Activated CD8-positive, alpha-beta memory T cell treated with anti-CD3 and anti-CD28 coated beads for 24 hours (primary cell): Measurements from ENCODE around the gene LDHD.

Source experiments
- DNase-seq: peaks from one replicate; pipeline ENCODE4 v3.0.0-alpha.2; 2020

Gene LDHD

DNA sequence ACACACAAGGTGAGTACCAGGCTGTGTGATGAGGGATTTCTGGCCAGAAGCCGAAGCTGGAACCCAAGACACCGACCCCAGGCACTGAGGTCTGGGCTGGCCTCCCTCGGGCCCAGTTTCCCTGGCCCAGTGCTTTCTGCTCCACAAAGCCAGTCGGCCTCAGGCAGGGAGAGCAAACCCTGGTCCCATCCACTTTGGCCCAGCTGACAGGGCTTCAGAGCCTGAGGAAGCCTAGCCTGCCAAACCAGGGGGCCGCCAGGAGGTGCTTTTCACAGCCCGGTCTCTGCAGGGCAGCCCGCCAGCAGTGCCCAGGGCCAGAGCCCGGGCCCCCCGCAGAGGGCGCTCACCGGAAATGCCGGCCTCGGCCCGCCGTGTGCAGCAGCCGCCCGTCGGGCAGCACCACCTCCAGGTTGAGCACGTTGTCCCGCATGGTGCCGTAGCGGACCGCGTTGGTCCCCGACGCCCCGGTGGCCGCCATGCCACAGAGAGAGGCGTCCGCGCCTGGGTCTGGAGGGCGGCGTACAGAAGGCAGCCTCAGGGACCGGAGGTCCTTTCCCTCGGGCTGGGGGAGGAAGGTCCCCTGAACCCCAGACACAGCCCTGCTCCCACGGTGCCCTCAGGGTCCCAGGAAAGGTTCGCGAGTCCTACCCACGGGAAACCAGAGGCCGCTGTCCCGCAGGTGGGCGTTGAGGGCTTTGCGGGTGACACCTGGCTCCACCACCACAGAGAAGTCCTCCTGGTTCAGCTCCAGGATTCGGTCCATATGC is 2.2 kb downstream of the LDHD start:
- no peak for DNase-seq

GRCh38 chr16:75113541-75114121 is 2.9 kb downstream of the LDHD start:
- no peak for DNase-seq

DNA sequence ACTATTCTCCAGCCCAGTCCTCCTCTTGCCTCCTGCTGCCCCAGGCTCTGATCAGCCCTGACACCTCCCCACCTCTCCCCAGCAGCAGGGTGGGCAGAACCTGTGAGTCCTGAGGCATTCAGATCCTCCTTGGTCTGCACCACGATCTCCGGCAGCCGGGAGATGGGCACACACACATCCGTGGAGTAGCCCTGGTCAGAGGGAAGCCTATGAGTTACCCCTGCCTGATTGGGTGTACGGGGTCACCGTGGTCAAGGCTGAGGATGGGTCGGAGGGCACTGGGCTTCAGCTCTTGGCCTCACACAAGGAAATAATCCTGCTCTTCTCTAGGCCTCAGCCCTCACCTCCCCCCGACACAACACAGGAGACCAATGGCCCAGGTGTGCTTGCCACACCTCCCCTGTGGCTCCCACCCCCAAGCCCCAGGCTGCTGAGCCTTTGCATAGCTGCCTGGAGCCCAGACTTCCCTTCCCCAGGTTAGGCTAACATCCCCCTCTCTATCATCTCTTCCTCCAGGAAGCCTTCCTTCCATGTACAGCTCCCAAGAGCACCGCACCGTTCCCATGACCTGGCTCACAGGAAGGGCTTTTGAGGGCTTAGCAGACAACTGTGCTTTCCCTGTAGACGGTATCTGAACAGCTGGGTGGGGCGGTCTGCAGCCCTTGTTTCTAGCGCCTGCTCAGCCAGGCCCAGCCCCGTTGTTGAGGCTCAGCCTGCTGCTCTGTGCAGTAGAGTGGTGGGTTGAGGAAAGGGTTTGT is 3.7 kb downstream of the LDHD start:
- DNase-seq, result no peak

DNA sequence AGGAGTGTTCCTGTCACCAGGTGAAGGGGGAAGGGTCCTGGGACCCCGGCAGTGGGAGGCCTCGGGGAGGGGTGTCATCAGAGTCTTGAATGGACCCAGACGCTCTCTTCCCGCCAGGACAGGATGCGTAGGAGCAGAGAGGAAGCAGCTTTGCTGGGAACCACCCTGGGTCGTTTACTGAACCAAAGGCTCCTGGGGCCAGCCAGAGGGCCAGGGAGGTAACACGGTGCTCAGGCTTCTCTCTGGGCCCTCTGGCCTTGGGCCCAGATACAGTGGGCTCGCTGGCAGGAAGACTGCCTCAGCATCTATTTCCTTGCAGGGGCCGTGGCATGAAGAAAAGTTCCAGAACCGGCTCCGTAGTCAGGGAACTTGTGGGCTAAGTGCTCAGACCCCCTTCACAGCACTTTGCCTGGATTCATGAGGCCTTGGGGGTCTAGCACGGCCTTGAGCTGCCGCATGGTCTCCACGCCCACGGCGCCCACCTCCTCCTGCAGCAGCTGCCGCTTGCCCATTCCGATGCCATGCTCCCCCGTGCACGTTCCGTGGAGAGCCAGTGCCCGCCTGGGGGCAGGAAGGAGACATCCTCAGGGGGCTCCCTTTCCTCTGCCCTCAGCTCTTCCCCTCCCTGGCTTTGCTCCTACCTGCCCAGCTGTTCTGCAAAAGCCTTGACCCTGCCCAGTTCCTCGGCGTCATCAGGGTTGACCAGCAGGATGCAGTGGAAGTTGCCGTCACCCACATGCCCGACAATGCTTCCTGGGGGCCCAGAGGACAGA is 4.4 kb downstream of the LDHD start:
- DNase-seq, result no peak

DNA sequence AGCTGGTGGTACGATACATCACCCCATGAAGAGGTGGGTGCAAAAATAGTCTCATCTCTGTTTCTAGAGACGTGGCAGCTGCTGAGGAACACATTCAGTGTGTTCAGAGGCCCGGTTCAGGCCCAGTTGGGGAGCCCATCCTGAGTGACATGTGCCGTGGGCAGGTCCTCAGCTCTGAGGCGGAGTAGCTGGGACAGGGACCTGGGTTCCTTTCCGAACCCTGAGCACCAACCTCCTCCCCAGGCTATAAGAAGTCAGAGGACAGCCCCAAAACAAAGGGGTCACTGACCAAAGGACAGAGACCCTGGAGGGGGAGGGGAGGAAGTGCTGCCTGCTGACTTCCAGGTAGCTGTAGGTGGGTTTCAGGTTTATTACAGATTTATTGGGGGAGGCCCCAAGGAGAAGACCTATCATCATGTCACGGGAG is 5.1 kb downstream of the LDHD start:
- no peak for DNase-seq

GRCh38 chr16:75110637-75111513 is 5.7 kb downstream of the LDHD start:
- DNase-seq, result peak; percentile 93

- DNase-seq, result no peak
Measured at GRCh38 chr16:75109732-75110243, 6.8 kb downstream of the LDHD start.

DNA sequence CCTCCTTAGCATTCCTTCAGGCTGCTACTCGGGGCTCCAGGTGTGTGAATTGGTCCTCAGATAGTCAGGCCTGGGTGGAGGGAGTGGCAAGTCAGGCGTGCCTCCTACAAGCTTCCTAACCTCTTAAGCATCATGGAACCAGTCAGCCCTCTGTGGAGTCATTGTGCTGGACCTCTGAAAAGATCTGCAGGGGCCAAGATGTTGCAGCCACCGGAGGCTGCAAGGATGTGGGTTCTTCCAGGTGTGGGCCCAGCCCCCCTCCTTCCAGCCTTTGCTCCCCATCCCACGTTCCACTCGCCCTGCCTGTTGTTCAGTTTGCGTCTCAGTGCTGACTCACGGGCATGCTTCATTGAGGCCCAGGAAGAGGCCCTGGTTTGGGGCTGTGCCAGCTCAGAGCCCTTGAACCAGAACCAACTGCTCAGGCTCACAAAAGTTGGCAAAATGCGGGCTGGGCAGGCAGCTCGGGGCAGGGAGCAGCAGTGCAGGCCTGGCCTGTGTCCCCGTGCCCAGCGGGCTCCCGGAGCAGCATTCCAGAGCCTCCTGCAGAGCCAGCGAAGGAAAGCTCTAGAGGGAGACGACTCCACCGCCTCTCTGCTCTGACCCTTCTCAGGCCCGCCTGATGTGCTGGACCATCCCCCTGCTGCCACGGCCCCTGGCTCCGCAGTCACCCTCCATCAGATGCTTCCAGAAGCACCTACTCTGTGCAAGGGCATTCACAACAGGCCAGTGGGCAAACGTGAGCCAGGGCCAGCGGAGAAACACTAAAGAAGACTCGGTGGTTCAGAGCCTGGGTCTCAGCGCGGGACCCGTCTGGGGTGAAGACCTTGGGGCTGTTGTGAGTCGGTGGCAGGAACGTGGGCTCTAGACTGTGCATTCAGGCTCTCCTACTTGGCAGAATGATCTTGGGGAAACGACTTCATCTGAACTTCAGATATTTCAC is 7.5 kb downstream of the LDHD start:
- peak; percentile 86 for DNase-seq

DNA sequence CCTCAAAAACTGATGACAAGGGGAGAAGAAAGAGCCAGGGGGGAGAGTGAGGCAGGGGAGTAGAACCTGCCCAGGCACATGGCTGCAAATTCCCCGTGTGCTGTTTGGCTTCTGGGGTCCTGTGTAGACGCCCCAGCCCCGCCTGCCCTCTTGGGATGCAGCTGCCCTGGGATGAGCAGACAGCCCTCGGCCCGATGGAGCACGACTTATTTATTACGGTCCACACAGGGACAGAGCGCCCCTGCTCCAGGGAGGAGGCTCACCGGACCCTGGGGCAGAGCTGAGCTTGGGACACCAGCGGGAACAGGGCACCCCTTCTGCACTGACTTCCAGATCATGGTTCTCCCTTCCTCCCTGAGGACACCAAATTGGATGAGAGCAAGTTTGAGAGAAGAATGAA is 9.1 kb downstream of the LDHD start:
- no peak for DNase-seq

- no peak for DNase-seq
Measured at GRCh38 chr16:75106351-75107274, 10.0 kb downstream of the LDHD start.

- no peak for DNase-seq
Measured at GRCh38 chr16:75105306-75106061, 11.1 kb downstream of the LDHD start.

DNA sequence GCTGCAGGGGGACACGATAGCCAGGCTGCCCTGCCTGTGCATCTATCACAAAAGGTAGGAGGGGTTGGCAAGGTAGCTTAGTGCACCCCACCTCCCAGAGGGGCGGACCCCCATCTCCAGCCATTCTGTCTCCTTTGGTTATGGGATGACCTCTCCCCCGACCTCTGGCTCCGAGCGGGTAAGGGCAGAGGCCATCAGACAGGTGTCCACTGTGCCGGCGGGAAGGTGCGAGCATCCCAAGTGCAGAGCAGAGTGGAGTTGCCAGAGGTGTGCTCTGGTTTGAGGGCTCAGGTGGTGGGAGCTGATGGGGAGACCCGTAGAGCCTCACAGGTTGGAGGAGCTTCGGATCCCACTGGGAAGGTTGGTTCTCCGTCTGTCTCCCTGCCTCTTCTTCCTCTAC is 11.7 kb downstream of the LDHD start:
- DNase-seq, result no peak

DNA sequence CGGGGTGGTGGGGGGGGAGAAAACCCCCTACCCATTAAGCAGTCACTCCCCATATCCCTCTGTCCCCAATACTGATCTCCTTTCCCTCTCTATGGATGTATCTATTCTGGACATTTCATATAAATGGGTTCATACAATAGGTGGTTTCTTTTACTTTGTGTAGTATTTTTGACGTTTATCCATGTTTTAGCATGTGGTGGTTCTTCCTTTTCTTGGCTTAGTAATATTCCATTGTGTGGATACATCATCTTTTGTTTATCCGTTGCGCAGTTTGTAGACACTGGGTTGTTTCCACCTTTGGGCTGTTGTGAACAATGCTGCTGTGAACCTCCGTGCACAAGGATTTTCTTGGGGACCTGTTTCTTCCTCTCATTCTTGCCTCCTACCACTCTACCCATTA is 12.6 kb downstream of the LDHD start:
- DNase-seq, result no peak

- DNase-seq, result no peak
Measured at GRCh38 chr16:75102595-75102994, 14.0 kb downstream of the LDHD start.

DNA sequence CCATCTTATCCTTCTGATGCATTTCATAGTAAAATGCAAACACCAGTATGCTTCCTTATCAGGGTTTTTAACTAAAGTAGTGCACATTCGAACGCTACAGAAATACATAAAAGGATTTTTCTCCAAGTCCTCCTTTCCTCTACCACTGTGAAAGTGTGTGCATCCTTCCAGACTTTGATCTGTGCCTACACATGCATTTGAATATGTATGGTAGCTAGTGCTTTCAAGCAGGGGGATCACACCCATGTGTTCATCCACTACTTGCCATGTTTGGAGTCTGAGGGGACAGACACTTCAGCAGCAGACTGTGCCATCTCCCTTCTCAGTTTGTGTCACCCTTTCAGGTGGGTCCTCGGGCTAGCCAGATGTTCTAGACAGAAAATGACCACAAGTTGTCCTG is 14.9 kb downstream of the LDHD start:
- DNase-seq, result no peak

DNA sequence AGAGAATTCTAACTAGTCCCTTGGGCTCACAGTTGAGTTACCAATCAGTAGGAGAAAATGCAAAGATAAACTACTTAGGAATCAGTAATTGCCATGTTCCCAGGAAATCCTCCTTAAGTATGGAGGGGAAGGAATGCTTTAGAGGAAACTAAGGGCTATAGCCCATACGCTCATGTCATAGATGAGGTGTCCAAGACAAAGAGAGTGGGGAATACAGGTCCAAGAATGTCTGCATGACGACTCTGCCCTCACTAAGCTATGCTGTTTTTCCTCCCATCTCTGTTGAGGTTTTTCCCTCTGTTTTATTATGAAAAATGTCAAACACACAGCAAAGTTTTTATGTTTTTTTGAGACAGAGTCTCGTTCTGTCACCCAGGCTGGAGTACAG is 16.0 kb downstream of the LDHD start:
- no peak for DNase-seq

- peak; percentile 75 for DNase-seq
Measured at GRCh38 chr16:75099738-75100602, 16.6 kb downstream of the LDHD start.
